ENCODE data around the gene RASSF6. TPM values are rescaled to one million over a fixed set of nuclear protein-coding genes. Genes with fewer than 3 reads are reported as not detected.

Gene RASSF6
- total RNA-seq, 1 experiment from 2014 or later: 0.22 TPM

GRCh38 chr4:73615613-73616012, 4.6 kb downstream of the RASSF6 start:
- no peaks in the 10 kb centered on the region for H3K4me1 ChIP-seq (ENCODE audit: insufficient read depth, low read length)

More at GRCh38 chr4:73615613-73616012, 4.6 kb downstream of the RASSF6 start:
- Histone ChIP-seq H3K9ac (ENCODE audit: extremely low read depth, insufficient read length, low read length) (no peak overlapping the region), H2AFZ (ENCODE audit: low read length) (no peak overlapping the region), H2BK5ac (ENCODE audit: insufficient read length, low read length) (no peak overlapping the region), H4K20me1 (ENCODE audit: control insufficient read depth, insufficient read depth, insufficient read length) (no peaks in the 10 kb centered on the region), H3K4ac (ENCODE audit: low read depth, low read length) (no peak overlapping the region), H3K79me1 (ENCODE audit: insufficient read depth, low read depth, low read length, poor library complexity, severe bottlenecking) (no peaks in the 10 kb centered on the region), H2BK120ac (ENCODE audit: low read depth, low read length, poor library complexity, severe bottlenecking) (no peak overlapping the region), H3K56ac (ENCODE audit: insufficient read length, low read depth, low read length) (no peak overlapping the region), H3T11ph (ENCODE audit: low read length) (no peak overlapping the region), H2BK15ac (ENCODE audit: low read depth, low read length) (no peak overlapping the region), H2BK12ac (ENCODE audit: insufficient read length, low read depth, low read length) (no peak overlapping the region), H3K27ac (ENCODE audit: insufficient read length, low read depth, low read length) (no peak overlapping the region), H4K8ac (replicated peaks; ENCODE audit: insufficient read length, low read depth, low read length) (no peak overlapping the region), H2BK20ac (ENCODE audit: low read depth, low read length, poor library complexity, severe bottlenecking) (no peak overlapping the region), H4K91ac (ENCODE audit: insufficient read length, low read depth, low read length) (no peak overlapping the region), H3K27me3 (ENCODE audit: insufficient read depth, low read length) (no peaks in the 10 kb centered on the region), H3K9me3 (ENCODE audit: control insufficient read depth, low read depth, low read length) (no peaks in the 10 kb centered on the region), H4K5ac (ENCODE audit: insufficient read length, low read depth, low read length) (no peak overlapping the region), H3K23ac (ENCODE audit: insufficient read length, low read depth, low read length) (no peak overlapping the region), H3K18ac (ENCODE audit: insufficient read length, low read depth, low read length) (no peak overlapping the region), H3K23me2 (ENCODE audit: insufficient read length, low read depth, low read length, poor library complexity, severe bottlenecking) (peaks cover 3% of the 10 kb centered on the region), H2AK5ac (ENCODE audit: insufficient read length, low read length) (no peak overlapping the region), H3K14ac (ENCODE audit: insufficient read depth, low read length) (no peak overlapping the region), H3K79me2 (ENCODE audit: insufficient read depth, low read length) (no peaks in the 10 kb centered on the region), H3K4me2 (ENCODE audit: insufficient read depth, insufficient read length, low read length) (no peak overlapping the region)
- WGBS (ENCODE audit: extremely low coverage, insufficient read length, low lambda C conversion rate): no CpG with 5 or more reads among the region's 2 CpGs
- peak; percentile 83 for DNase-seq
- H3K36me3 Mint-ChIP-seq (ENCODE audit: insufficient read depth in 1 of 3, low read depth in 3 of 3): no peaks in the 10 kb centered on the region
- no peak overlapping the region for H3K27ac Mint-ChIP-seq
- peaks cover 15 to 18% of the 10 kb centered on the region in 2 experiments for H3K4me1 Mint-ChIP-seq
- no peaks in the 10 kb centered on the region for H3K9me3 Mint-ChIP-seq
- peak; percentile 53 for TF ChIP-seq CTCF (conservative IDR thresholded peaks at IDR 0.05)
- peaks cover 18% of the 10 kb centered on the region for H3K27me3 Mint-ChIP-seq (ENCODE audit: low read depth)
- no peak overlapping the region for H3K4me3 Mint-ChIP-seq
